HG03196 (cell line): ENCODE measurements around the gene CCDC63.
"Not testable (repeated sequence)": the region's sequence is repeated elsewhere in the genome, so short reads cannot be mapped to it uniquely, and the experiment has no call there.

Source experiments
- ATAC-seq: cut with Tn5 transposase; IDR thresholded peaks from one replicate; pipeline ENCODE4 v1.9.1; 2021; ENCODE audit not compliant: unreplicated experiment

The CCDC63 gene

DNA sequence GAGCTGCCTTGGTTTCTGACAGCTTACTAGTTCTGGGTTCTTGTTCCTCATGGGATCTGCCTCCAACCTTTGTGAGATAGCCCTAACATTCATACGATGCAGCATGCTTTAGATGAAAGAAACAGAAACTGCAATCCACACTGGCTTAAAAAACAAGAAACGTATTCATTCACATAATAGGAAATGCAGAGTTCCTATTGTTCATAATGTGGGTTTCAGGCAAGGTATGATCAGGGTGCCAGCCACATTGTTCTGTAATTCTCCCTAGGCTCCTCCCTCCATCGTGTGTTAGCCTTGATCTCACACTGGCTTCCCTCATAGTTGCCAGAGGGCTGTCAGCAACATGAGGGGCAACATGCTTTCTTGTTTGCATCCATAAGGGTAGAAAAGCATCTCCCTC lies 2.7 kb upstream of the CCDC63 start:
- no peak for ATAC-seq

DNA sequence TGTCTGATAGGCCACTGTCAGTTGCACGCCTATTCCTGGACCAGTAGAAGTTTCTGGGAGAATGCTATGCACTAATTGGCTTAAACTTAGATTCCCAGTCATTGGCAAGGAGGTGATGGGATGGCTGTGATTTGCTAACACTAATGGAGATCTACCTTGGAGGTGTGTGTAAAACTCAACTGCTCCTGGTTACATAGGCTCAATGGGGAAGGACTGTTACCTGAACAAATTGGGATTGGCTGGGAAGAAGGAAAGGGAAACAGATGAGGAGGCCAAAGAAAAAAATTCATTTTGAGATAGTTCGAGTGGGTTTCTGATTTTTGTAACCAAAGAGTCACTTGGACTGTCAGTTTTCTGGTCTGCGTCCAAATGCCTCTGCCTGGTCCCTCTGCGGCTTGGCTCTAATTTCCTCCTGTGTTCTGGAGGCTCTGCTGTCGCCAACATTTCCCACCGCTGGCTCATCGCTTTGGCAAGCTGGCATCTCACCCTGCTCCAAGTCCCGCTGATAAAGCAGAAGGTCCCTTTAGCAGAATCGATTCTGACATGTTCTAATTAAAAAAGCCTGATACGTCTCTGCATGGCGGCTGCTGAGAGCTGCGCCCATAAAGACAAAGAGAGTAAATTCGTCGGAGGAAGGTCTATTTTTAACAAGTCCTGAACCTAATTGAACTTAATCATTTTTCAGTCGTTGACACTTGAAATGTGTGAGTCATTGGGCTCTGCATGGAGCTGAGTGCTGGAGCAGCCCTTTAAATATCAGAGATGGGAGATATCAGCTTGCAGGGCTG lies 2.0 kb upstream of the CCDC63 start:
- ATAC-seq = no peak

DNA sequence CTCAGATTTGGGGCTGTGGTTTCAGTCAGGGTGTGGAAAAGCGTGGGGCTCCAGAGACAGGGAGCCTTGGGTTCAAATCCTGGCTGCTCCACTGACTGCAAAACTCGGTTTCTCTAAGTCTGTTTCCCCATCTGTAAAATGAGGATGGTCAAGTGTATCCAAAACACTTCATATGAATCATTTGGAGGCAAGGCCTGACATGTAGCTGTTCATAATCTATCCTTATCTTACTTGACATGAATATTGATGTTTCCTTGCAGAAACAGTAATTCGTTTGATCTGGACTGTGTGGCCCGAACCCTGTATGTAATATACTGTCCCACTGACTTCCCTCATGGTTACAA lies 1.5 kb upstream of the CCDC63 start:
- no peak for ATAC-seq

DNA sequence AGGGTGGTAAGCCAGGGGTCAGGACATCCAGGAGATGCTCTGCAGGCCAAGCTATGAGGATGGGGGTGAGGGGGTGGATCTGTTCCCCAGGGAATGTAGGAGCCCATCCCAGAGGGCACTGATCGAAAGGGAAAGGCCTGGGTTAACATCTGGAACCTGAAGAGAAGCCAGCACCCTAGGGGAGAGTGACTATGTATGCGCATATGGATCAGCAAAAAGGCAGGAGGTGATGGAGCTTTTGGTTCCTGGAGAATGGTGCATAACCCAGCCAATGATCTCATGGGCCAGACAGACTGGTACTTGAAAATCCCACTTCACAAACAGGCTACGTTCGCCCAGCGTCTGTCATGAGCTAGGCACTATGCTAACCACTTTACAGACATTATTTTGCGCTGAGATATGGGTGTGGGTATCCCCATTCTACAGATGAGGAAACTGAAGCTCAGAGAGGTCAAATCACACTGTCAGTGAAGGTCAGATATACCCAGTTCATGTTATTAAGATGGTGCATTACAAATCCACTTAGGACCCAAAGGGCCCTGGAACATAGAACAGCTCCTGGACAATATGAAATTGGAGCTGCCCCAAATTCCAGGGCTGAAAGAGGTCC lies 1.6 kb downstream of the CCDC63 start:
- no peak for ATAC-seq

DNA sequence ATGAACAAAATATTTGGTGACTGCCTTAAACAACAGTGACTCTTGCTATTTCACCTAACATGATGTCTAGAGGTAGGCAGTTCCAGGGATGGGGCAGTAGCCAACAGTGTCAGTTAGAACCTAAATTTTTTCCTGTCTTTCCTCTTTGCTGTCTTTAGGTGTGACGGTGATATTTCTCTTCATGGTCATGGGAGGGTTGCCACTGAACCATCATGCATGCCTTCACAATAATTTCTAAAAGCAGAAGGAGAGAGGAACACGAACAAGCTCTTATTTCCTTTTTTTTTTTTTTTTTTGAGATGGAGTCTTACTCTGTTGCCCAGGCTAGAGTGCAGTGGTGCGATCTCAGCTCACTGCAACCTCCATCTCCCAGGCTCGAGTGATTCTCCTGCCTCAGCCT lies 2.4 kb downstream of the CCDC63 start:
- no peak for ATAC-seq

DNA sequence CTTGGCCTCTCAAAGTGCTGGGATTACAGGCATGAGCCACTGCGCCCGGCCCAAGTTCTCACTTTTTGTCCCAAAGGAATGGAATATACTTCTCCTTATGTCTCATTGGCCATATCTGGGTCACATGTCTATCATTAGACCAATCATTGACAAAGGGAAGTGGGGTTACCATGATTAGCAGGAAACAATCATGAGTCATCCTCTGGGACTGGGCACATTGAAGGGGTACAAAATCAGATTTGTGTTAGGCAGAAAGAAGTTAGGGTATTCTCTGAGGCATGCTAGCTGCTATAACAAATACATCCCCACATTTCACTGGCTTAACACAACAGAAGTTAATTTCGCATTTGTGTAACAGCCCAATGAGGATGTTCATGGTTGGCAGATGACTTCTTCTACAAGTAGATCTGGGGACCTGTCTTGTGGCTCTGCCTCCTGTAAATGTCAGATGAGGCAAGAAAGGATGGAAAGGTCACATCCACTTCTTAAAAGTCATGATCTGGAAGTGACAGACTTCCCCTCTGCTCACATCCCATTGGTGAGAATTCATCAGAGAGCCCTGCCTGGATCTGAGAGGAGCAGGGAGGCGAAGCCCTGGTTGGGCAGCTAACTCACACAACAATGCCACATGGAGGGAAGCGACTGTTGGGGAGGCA lies 3.1 kb downstream of the CCDC63 start:
- no peak for ATAC-seq

DNA sequence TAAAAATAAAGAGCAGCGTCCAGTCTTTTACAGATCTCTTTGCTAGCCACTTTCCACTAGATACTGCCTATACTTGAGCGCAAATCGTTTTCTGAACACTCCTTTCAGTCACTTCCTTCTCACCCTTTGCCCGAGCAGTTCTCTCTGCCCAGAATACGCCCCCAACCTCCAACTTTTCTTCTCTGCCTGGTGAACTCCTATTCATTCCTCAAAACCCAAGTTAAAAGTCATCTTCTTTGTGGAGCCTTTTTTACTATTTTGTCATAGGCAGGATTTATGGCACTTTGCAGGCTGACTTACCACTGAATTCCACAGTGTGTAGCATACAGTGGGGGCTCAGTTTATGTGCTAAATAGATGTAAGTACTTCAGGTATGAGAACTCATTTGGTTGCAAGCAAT lies 4.0 kb downstream of the CCDC63 start:
- ATAC-seq = no peak

DNA sequence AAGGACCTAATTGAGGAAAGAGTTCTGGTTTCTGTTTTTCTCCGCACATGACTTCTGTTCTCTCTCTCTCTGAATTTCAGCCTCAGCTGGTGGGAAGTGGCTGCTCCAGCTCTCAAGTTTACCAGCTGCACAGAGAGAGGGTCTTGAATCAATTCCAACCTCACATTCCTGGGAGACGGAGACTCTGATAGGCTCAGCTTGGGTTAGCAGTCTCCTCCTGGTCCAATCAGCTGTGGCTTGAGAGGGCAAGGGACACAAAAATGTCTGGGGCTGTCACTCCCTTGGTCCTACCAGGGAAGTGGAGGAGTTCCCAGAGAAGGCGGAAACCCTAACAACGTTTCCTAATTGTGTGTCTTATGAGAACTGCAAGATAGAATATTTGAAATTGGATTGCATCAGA lies 7.0 kb downstream of the CCDC63 start:
- no peak for ATAC-seq

DNA sequence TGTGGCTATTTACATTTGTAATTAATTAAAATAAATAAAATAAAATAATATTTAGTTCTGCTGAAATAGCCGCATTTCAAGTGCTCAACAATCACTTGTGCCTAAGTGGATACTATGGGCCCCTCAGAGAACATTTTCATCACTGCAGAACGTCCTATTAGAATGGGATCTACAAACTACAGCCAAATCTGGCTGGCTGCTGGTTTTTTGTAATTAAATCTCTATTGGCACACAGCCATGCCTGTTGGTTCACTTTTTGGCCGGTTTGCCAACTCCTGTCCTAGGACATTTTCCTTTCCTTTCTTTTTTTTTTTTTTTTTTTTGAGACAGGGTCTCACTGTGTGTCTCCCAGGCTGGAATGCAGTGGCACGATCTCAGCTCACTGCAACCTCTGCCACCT lies 9.8 kb downstream of the CCDC63 start:
- no peak for ATAC-seq

DNA sequence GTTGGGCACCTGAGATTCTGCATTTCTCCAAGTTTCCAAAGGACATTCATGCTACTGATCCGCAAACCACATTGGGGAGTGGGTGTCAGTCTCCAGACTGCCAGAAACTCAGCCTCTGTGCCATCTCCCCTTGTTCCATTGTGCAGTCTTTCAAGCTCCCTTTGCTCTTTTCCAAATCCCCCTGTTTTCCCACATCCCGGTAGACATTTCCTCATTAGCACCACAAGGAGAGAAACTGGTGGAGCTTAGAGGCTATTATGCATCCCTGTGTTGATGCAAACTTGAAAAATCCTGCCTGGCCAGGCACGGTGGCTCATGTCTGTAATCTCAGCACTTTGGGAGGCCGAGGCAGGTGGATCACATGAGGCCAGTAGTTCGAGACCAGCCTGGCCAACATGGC lies 10.7 kb downstream of the CCDC63 start:
- ATAC-seq = no peak

DNA sequence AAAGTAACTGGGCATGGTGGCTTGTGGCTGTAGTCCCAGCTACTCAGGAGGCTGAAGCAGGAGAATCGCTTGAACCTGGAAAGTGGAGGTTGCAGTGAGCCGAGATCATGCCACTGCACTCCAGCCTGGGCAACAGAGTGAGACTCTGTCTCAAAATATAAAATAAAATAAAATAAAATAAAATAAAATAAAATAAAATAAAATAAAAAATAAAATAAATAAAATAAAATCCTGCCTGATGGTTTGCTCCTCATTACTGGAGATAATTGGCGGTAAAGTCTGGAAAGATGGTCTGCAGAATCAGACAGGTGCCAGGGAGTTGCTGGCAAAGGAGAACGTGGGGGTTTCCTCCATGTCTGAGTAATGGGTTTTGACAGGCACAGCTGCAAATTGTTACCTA lies 11.2 kb downstream of the CCDC63 start:
- ATAC-seq = not testable (repeated sequence)

DNA sequence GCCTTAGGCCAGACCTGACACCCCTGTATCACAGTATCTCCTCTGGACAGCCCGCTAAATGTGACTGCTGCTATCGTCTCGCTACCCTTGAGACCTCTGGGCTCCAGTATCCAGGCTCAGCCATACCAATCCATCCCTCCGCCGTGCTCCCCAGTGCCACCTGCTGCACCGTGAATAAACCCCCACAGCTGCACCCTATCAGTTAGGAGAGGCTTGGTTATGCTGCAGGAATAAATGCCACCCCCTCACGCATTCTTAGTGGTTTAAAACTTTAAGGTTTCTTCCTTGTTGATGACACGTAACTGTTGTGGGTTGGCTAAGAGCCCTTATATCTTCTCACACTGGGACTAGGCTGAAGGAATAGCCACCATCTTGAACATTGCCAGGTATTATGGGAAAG lies 12.1 kb downstream of the CCDC63 start:
- ATAC-seq = no peak

DNA sequence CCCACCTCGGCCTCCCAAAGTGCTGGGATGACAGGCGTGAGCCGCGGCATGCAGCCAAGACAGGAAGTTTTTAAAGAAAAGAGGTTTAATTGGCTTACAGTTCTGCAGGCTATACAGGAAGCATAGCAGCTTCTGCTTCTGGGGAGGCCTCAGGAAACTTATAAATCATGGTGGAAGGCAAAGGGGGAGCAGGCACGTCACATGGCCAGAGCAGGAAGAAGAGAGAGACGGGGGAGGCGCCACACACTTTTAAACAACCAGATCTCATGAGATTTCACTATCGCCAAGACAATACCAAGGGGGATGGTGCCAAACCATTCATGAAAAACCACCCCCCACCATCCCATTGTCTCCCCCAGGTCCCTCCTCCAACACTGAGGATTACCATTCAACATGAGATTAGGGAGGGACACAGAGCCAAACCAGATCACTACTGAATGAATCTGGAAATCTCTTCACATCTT lies 14.1 kb downstream of the CCDC63 start:
- ATAC-seq = no peak

DNA sequence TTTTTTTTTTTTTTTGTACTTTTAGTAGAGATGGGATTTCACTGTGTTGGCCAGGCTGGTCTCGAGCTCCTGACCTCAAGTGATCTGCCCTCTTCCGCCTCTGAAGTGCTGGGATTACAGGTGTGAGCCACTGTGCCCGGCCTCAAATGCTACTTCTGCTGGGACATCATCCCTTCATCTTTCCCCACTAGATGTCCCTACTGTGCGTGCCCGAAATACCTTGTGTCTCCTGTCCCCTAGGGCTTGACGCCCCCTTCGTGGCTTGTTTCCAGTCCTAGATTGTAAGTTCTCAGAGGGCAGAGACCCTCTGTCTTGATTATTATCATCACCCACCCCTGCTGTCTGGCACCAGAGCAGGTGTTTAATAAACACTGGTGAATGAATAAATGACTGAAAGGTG lies 14.9 kb downstream of the CCDC63 start:
- ATAC-seq = no peak

DNA sequence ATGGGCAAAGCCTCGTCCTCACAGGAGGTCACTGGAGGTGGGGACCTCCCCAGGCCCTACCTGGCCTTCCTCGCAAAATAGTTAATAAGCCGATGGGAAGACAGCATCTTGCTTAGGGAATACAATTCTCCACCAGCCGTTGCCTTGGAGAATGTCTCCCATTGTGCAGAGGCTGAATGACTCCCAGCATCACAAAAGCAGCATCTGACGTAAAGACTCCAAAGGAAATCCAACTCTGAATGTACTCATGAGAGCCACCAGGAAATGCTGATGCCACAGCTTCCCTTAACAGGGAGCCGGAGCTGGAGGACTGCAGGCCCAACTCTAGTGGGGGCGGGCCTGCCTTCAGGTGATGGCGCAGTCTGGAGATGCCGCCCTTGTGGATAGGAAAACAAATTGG lies 15.5 kb downstream of the CCDC63 start:
- no peak for ATAC-seq

DNA sequence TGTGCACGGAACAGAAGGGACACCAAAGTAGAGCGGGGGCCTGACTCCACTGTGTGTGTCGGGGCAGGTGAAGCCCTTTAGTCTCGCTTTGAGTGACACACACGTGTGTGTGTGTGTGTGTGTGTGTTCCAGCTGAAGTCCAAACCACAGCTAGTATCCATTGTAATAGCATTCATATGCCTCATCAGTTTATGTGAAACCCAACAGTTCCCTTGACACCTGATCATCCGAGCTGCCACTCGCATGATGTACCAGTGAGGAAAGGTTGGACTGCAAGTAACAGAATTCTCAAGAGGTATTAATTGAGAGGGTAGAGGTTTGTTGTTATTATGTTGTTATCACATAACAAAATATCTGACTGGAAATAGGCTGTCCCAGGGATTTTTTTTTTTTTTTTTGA lies 16.4 kb downstream of the CCDC63 start:
- no peak for ATAC-seq

DNA sequence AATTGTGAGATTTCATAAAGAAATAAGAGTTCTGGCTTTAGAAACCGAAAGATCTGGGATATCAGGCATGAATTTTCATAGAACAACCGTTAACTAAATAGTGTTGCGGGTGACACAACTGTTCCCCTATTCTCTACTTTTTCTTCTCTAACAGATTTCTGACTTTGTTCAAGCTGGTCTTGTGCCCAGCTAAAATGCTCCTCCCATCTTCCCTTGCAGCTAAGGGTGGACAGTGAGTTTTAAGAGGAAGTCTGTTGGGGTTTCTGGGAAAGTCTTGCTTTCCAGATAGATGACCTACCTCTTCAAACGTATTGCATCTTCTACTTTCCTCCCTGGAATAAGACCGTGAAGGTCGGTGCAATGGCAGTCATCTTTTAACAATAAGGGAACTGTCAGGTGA lies 18.7 kb downstream of the CCDC63 start:
- no peak for ATAC-seq

DNA sequence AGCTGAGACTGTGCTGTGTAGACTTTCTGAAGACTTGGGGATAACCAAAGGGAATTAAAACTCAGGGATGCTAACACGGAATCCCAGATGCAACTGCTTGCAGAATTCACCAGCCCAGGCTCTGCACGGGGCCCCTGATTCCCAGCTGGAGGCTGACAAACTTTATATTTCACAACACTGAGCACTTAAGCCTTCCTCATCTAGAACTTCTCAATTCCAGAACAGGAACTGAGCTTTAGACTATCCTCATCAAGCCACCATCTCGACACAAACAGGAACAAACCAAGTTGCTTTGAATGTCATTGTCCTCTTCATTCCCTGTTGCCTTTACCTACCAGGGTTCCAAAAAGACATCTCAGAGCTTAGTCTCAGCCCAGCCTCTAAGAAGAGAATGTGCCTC lies 22.2 kb downstream of the CCDC63 start:
- ATAC-seq = no peak

DNA sequence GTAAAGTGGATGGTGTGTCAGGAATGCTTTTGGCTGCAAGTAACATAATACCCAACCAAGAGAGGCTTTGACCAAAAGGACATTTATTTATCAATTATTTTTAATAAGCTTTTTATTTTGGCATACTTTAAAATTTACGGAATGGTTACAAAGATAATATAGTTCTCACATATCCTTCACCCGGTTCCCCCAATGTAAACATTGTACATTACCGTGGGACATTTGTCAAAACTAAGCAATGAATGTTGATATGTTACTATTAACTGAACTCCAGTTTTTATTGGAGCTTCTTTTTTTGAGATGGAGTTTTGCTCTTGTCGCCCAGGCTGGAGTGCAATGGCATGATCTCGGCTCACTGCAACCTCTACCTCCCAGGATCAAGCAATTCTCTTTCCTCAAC lies 23.0 kb downstream of the CCDC63 start:
- no peak for ATAC-seq

DNA sequence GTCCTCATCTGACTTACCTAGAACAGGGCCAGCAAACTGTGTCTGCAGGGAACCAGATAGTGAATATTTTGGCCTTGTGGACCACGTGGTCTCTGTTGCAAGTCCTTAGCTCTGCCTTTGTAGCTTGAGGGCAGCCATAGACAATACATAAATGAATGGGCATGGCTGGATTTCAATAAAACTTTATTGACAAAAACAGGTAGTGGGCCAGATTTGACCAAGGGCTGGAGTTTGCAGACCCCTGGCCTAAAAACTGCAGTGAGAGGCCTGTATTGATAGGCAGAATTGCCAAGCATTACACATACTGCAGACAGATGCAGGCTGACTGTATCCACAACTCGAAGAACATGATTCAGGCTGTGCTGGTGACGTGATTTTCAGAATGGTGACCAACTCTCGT lies 25.3 kb downstream of the CCDC63 start:
- ATAC-seq = no peak

DNA sequence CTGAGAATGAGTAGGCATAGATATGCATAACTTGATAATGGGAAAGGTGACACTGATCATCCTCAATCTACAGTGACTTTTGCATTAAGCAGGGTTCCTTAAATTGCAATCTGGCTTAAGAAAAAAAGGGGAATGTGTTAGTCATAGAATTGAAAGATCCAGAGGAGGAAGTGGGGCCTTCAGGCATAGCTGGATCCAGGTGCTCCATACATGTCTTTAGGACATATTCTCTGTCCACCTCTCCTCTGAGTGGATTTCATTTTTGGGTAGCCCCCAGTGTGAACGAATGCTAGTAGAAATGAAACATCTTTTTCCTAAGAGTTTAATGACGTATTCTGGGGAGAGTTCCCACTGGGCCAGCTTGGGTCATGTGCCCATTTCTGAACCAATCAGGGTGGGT lies 27.6 kb downstream of the CCDC63 start:
- ATAC-seq = no peak

DNA sequence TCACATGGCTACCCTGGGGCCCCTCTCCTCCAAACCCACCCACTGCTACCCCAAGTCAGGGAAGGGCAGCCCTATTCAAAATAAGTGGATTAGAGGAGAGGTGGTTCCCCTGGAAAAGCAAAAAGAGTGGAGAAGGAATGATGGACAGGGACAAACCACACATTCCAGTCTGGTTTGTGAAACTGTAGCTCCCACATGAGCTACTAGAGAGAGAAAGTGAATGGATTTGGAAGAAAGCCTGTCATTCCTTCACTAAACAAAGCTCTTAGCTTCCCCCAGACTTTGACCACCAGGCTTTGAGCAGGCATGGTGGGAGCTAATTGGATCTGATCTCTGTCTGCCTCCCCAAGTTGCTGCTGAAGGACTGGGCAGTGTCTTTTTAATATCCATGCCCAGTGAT lies 28.0 kb downstream of the CCDC63 start:
- no peak for ATAC-seq
